ENCODE results near the gene TADA1.

GRCh38 chr1:166924823-166925541, 48.9 kb upstream of the TADA1 start:
- TF ChIP-seq POLR2AphosphoS5 (IDR thresholded peaks at IDR 0.05; ENCODE audit: low read depth, low read length) (no peak), USF2 (IDR thresholded peaks at IDR 0.05; ENCODE audit: borderline replicate concordance, low read depth, low read length) (no peak), MEF2A (IDR thresholded peaks at IDR 0.05; ENCODE audit: borderline replicate concordance, low read depth) (no peak), RCOR1 (IDR thresholded peaks at IDR 0.05; ENCODE audit: low read length) (no peak), FOXM1 (IDR thresholded peaks at IDR 0.05; ENCODE audit: low read depth) (no peak), CTCF (IDR thresholded peaks at IDR 0.05) (no peak), YY1 (IDR thresholded peaks at IDR 0.05; ENCODE audit: low read depth) (no peak), NFIC (IDR thresholded peaks at IDR 0.05; ENCODE audit: borderline replicate concordance) (no peak), EP300 (IDR thresholded peaks at IDR 0.05; ENCODE audit: borderline replicate concordance in 1 of 2, low read depth in 1 of 2, low read length in 1 of 2) (no peak), TCF12 (IDR thresholded peaks at IDR 0.05) (no peak)

All from SK-N-SH (cell line).